ENCODE results near the gene HMCN1.

- TF ChIP-seq CTCF (IDR thresholded peaks at IDR 0.05; ENCODE audit: low read depth, low read length, poor library complexity, severe bottlenecking): no peak
- TF ChIP-seq EZH2phosphoT487 (IDR thresholded peaks at IDR 0.05; ENCODE audit: borderline replicate concordance, low read length): no peak
Measured at GRCh38 chr1:185926588-185926987, 192.4 kb downstream of the HMCN1 start.

All from DOHH2 (cell line).